HG02981 (cell line): ENCODE measurements around the gene LRRC8D.

Experiments
- ATAC-seq: cut with Tn5 transposase; IDR thresholded peaks from one replicate; pipeline ENCODE4 v1.9.1; 2021; ENCODE audit warnings: mild to moderate bottlenecking, moderate library complexity; ENCODE audit not compliant: unreplicated experiment

The LRRC8D gene

GRCh38 chr1:89832496-89833127, 11.8 kb downstream of the LRRC8D start:
- ATAC-seq, result no peak

GRCh38 chr1:89833183-89834082, 12.6 kb downstream of the LRRC8D start:
- ATAC-seq, result no peak

DNA sequence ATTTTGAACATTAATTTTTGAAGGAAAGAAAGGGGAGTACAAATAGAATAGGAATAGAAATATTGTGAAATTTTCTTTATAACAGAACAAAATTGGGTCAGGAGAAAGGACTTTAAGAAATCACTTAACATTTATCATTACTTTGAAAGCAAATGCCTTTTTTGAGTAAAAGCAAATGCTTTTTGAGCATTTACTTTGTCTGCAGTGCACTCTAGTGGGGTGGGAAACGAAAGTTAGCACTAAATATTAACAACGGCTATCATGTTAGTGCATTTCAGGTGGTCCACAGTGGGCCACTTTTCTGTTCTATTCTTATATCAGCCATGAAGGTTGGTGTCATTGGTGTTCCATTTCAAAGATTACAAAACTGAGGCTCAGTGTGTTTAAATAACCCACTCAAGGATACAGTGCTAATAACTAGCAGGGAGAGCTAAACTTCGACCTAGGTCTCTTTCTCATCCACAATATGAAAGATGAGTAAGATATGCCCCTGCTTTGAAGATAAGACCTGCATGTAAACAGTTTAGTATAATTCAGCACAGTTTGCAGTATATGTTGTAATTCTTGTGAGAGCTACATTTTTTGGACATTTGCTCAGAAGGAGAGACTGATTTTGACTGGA, 13.4 kb downstream of the LRRC8D start:
- ATAC-seq, result no peak

DNA sequence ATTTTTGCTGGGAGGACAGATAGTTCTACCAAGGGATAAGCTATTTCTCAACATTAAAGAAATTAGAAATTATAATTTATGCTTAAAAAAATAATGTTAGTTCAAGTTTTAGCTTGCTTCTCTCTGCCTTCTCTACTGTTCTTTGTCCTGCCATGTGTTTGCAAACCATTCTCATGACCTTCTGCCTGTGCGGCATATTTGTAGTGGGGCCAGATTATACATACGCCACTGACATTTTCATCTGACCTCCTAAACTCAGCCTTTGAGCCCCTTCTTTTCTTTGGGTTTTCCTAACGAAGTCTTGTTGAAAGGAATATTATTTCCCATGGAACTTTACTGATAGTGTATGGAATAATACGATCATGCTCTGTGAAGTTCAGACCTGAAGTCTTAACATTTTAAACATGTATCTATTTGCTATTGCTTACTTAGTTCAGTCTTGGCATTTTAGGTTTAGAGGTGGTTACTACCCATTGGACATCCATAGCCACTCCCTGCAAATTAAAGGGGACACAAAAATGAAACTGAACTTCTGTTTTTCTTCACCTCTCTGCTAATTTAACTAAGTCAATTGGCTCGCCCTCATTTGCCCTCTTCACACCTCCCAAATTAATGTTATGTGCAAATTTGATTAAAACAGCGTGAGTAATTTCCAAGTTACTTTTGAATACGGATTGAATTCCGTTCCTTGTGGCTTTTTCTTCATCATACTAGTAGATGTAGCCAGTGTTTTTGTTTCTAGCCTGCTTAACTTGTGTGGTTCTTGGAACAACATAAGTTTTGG, 15.6 kb downstream of the LRRC8D start:
- ATAC-seq, result no peak

- no peak for ATAC-seq
These were observed 16.2 kb downstream of the LRRC8D start for GRCh38 chr1:89837036-89837481.

DNA sequence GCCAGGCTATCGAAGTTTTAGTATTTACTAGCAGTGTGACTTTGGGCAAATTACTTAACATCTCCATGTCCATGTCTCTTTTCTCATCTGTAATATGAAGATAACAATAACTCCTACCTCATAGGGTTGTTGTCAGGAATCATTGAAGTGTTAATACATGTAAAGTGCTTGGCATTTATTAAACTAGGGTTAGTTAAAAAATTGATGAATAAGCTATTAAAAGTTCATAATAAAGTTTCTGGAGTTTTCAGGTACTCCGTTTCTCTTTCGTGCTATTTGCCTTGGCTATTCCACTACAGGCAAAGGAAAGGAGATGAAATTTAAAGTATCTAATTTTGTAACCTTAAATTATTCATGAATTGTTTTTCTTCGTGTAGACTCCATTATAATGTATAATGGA, 16.7 kb downstream of the LRRC8D start:
- no peak for ATAC-seq

DNA sequence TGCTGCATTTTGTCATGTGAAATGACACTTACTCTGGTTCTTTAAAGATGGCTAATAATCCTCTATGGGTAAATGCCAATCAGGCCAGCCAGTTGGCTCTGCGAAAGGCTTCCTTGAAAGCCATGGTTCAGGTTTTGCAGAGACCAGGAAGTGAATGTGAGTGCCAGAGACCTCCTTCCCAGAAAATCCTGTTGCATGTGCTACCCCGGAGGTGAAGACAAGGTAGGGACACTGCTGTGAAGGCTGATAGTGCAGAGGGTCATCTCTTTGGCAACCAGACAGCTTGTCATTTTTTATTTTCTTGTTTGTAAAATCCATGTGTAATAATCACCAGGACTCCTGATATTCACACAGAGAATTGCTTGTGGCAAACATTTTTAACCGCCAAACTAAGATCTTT, 18.7 kb downstream of the LRRC8D start:
- ATAC-seq, result no peak

DNA sequence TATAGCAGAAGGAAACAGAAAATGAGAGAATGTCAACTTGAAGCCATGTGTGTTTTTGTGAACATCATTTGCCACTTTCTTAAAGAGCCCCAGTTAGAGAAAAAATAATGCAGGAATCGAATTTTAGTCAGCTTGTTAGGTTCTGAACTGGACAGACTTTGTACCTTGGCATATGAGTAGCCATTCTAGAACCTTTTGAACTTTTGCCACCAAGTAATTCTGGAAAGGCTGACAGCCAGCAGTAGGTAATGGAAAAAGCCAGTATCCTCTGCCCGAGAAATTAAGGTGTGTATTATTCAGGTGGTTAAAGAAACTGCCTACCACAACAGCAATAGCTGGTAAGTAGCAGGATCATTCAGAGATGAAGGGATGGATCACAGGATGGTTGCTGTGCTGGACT, 20.7 kb downstream of the LRRC8D start:
- ATAC-seq, result no peak

- ATAC-seq, result peak; percentile 34
These were observed 21.9 kb downstream of the LRRC8D start for GRCh38 chr1:89842567-89843272.

- ATAC-seq, result peak; percentile 90
These were observed 22.7 kb downstream of the LRRC8D start for GRCh38 chr1:89843273-89844130.

- no peak for ATAC-seq
These were observed 23.5 kb downstream of the LRRC8D start for GRCh38 chr1:89844241-89844807.

DNA sequence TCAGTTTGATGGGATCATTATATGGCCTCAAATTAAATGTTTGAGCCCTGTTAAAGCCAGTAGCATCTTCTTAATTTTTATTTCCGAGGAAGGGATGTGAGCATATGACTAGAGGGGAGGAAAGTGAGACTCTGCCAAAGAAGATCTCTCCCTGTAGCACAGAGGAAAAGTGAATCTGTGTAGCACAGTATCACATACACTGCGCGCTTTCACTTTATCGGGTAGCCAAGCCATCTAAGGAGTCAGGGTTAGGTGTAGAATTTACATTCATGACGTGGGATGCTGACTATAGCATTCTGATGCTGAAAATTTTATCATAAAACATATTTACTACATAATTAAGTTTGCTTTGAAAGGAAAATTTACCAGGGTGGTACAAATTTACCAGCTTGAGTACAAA, 24.0 kb downstream of the LRRC8D start:
- ATAC-seq, result no peak

DNA sequence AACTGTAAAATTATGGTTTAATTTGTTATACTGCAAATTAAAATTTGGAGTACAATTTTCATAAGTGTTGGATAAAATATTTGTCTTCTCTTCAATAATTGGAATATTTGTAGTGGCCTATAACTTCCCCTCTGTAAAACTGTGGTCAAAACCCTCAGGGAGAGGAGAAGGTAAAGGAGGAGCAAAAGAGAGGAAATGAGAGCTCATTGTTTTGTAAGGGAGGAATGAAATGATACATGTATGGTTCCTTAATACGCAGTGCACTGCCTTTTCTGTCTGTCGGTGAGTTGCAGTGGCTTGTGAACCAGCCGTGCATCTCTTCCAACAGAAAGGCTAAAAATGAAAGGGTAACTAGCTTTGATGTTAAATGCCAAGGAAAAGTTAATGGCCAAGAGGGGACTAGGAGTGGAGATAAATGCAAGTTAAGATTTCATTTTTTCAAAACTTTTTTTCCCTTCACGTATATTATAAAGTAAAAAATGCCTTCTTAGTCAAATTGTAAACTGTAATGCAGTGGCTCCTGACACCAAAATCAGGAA, 26.4 kb downstream of the LRRC8D start:
- no peak for ATAC-seq

- no peak for ATAC-seq
These were observed 30.1 kb downstream of the LRRC8D start for GRCh38 chr1:89850844-89851415.

DNA sequence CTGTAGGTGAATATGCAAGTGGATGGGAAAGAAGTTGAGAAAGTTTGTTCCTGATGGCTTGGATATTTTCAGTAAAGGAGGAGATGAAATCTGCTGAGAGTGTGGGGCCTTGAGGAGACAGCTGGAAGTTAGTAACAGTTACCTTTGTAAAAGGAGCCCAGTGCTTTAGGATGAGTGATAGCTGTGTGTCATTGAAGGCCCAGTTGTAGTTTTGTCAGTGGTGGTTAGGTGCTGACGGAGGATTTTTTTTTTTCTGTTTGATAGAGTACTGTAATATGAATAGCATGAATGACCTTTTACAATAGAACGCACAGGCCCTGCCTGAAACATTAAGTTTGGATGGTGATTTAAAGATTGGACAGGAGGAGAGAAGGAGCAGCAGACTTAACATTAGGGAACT, 33.3 kb downstream of the LRRC8D start:
- no peak for ATAC-seq

DNA sequence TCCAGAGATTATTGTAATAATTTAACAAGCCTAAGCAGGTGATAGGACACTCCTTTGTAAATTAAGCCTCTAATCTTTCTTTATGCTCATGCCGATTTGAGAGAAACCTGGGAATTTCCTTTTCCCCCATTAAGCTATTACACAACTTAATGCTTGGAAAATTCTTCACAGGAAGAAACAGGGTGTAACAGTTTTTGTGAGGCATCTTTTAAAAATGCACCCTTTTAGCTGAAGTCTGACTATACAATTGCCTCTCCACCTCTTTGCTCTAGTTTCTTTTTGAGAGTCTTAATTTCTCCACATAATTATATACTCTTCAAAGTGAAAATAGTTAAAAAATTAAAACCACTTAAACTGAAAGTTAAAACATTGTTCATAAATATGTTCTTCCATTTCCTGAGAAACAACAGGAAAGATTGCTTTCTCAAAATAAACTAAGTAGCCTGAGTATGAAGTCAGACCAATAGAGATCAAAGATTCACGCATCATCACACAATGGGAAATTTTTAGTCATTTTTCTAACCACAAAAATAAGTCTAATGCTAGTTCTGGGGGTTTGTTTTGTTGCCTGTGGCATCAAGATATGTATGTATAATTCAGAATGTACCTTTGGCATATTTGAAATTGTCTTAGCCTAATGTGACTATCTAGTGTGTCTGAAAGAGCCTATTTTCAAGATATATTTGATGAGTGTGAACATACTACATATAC, 34.7 kb downstream of the LRRC8D start:
- ATAC-seq, result peak; percentile 93

DNA sequence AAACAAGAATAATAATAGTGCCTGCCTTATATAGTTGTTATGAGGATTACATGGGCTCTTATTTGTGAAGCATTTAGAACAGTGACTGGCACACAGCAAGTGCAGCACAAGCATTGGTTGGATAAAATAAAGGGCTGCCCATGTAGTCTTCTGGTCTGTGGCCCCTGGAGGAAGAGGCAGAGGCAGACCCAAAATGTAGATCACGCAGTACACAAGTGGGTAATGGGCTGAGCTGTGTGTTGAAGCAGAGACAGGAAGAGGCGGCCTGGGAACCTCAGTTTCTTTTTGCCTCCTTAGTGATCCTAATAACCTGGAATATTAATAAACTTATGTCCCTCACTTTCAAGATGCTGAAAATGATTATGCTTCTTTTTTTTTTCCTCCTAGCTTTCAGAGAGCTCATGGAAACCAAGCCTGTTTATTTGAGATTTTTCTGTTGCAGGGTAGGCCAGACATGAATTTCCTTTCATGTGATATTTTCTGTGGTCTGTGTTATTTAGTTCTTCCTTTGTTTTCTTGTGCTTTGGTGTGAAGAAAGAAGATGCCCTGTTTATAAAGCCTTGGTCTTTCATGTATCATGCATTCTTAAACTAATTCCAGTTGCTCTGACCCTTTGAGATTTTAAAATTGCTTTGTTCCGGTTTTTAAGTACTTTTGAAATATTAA, 42.5 kb downstream of the LRRC8D start:
- ATAC-seq, result no peak
